Right renal cortex interstitium (tissue), 3 donors: ENCODE results near the gene MSMO1. TPM values are rescaled to one million over a fixed set of nuclear protein-coding genes. Genes with fewer than 3 reads are reported as not detected.
"Not testable (repeated sequence)": the region's sequence is repeated elsewhere in the genome, so short reads cannot be mapped to it uniquely, and the experiment has no call there.

ENCODE experiments used
- DNase-seq, 3 donors: peaks; one replicate each; pipeline ENCODE4 v3.0.0-alpha.2; 2013; ENCODE audit warnings: low read depth in 3 of 3, low spot score in 2 of 3
- polyA plus RNA-seq, 3 donors: library from polyadenylated mRNA; unstranded; fragments of 120-200 nt; gene quantifications; one replicate each; pipeline ENCODE4 v1.2.1, GENCODE V29; 2013; ENCODE audit not compliant: insufficient read length in 3 of 3

Gene MSMO1
- polyA plus RNA-seq, 3 donors, result 64.5 to 79.5 (median 68.0) TPM

DNA sequence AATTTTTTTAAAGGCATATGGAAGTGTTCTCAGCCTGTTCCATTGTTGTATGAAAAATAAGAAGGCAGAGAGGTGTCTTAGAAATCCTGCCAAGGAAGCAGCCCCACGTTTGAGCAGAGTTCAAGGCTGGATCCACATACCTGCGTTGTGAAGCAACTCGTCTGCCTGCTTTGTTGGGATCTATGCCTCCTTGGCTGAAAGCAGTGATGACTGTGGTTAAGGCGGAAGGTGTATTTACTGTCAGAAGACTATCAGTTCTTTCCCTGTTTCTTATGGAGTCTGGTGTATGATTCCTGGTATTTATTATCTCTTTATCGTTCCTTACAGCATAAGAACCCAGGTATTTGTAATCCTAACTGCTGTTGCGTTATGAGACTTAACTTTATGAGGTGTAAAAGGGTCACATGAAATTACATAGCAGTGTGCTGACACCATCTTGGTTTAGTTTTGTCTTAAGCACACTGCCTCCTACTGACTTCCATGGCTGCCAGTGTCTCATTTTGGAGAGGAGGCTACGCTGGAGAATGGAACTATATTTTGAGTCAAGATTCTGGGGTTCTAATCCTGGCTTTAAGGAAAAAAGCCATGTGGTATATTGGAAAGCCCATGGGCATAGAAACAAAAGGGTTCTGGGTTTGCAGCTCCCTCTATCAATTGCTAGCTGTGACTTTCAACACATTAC is 3.1 kb upstream of the MSMO1 start:
- DNase-seq, result no peak

DNA sequence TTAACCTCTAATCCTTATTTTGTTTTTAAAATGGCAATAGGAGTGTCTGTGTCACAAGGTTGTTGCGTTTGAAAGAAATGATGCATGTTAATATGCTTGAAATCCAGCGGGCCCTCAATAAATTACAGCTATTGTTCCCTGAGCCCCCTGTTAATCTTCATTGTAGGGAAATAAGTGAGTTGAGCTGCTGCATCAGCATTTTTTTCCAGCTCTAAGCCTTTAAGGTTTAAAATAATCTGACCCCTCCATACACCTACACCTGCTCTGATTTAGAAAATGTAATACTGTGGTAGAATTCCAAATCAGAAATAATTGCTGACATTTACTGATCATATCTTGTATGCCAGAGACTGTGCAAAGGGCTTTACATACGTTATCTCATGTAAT is 2.6 kb upstream of the MSMO1 start:
- no peak for DNase-seq

DNA sequence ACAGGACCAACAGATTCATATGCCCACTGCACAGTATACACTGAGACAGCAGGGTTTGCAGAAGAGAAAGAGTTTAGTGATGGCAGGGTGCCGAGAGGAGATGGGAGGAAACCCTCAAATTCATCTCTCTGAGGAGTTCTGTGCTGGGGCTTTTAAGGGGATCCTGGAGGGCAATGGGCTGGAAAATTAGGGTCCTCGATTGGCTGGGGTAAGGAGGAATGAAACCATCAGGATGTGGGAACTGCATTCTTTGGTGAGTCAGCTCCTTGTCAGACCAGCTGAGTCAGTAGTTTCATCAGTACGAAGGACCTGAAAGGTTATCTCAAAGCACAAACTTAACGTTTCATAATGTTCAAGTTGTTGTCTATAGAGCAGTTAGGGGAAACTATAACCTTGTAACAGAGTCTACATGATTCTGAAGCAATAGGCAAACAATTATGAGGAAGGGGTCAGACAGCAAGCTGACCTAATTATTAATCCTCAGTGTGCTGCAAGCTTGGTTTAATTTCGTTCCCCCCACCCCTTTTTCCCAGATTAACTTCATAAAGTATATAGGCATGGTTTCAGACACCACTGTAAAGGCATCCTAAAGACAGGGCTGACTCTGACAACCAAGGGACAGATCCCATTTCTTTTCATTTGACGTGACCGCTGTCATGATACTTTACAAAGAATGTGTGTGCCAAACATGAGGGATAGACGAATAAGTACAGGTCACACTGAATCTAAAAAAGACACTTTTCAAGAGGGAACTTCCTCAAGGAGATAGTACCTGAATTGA is 1.5 kb upstream of the MSMO1 start:
- DNase-seq, result no peak

DNA sequence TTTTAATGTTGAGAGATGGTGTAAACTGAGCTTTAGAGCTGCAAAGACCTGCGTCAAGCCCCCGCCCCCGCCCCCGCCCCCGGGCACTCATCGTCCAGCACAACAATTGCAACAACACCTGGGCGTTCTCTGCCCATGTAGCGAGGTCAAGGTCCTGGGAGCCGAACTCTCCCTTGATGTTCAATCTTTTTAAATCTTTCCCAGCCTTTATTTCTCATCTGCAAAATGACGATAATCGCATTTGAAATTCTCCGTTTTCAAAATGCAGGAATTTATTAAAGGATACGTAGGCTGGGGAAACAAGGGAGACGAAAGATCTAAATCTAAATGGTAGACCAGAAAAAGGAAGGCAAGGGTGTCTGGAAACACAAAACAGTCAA is 648 bp upstream of the MSMO1 start:
- DNase-seq, result peak in 2 of 3 donors; percentile 56 to 64

DNA sequence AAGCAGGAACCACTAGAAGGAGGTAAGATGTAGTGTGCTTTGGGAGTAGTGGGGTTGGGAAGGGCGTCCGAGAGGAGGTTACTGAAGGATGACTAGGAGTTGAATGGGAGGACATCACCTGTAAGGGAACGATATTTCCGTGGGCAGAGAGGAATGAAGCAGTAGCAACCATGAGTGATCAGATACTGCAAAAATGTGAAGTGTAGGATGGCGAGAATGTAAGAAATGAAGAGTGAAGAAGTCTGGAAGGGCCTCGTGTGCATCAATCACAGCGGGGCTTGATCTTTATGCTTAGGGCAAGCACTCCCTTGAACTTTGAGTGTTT is 594 bp downstream of the MSMO1 start:
- no peak for DNase-seq

DNA sequence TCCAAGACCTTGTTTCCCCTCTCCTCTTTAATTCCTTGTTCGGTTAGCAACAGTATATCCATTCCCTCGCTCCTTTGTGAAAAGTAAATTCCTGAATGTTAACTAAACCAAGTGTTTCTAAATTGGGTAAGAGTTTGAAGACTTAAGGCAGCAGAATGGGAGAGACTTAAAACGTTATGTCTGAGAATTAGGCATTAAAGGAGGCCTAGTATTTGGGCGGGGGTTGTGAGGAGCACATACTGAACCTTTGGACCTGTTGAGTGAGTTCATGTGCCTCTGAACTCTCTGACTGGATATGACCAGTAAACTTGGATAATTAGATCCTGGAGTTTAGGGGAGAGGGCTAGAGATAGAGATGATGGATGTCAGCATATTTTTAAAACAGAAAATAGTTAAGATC is 1.2 kb downstream of the MSMO1 start:
- DNase-seq, result no peak

DNA sequence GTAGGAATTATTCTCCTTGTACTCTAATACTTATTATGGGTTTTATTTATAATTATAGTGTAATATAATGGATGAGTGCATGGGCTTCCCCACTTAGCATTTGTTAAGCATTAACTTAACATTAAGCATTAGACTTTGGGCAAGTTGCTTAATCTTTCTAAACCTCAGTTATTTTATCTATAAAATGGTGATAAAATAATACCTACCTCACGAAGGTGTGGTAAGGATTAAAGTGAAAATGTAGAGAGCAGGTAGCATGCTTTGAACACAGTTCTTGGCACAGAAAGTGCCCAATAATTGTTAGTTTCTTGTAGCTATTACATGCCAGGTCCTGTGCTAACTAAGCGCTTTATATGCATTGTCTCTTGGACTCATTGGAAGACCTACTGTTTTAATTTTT is 2.6 kb downstream of the MSMO1 start:
- no peak for DNase-seq

DNA sequence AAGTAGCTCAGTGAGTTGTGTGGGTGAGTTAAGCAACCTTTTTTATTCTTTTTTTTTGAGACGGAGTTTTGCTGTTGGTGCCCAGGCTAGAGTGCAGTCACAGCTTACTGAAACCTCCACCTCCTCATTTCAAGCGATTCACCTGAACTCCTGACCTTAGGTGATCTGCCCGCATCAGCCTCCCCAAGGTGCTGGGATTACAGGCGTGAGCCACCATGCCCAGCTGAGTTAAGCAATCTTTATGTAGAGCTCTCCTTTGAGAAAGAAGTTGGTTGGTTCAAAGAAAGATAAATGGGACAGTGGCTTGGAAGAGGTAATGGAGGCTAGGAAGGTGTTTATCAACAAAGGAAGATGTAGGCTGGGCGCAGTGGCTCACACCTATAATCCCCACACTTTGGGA is 3.2 kb downstream of the MSMO1 start:
- no peak for DNase-seq

DNA sequence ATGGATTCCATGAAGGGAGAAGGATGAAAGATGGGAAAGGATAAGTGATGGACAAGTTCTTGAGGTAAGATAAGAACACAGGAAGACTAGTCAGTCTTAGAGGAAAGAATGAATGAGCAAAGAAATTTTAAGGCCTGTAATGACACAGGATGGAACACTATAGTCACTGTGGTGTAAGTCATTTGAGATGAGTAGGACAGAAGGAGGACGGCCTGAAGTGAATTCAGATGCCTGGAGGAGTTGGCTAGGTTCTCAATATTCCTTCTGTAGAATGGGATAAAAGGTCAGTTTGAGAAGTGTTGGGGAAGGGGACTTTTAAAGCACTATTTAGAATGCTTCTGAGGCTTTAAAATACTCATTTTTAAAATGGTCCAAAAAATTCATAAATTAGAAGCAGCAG is 3.9 kb downstream of the MSMO1 start:
- DNase-seq, result no peak

DNA sequence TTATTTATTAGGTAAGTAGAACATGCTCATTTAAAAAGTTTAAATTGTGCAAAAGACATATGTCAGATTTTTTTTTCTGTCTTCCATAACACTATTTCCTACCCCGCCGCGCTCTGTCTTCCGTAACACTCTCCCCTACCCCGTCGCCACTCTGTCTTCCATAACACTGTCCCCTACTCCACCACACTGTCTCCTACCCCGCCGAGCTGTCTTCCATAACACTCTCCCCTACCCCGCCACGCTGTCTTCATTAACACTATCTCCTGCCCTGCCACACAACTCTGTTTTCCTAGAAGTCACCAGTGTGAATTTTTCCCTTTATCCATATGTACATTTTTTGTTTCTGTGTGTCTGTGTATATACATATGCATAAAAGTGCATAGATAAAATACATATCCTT is 4.4 kb downstream of the MSMO1 start:
- no peak for DNase-seq

DNA sequence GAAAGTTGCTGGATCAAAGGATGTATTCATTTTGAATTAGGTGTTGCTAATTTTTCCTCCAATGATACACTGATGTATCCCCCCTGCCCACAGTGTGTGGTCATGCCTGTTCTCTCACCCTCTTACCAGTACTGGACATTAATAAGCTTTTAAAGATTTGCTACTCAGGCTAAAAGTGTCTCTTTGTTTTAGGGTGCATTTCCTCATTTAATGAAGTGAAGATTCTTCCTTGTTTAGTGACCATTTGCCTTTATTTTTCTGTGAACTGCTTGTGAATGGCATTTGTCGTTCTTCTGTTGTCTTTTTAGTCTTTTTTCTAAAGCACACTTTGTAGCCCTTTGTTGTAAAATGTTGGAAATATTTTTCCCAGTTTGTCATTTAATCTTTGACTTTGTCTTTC is 5.0 kb downstream of the MSMO1 start:
- no peak for DNase-seq

DNA sequence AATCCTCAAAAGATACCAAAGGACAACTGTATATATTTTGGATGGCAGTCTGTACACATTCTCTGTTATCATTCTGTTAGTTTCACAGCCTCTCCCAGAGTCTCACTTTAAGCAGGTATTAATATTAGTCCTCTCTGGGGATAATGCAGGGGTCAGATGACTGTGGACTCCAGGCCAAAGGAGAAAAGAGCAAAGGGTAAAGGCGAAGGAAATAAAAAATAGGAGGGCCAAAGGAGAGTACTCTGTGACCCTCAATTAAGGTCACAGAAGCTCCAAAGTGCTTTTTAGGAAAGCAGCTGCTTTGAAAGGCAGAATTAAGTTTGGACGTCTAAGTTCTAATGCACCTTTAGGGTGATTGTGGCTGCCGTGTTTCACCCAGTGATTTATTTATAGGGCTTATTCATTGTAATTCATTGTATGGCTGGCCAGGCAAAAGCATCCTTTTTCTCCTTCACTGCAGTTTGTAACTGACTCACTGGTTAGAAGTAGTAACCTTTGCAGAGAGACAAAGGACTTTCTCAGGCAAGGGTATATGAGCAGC is 7.8 kb downstream of the MSMO1 start:
- DNase-seq, result no peak

DNA sequence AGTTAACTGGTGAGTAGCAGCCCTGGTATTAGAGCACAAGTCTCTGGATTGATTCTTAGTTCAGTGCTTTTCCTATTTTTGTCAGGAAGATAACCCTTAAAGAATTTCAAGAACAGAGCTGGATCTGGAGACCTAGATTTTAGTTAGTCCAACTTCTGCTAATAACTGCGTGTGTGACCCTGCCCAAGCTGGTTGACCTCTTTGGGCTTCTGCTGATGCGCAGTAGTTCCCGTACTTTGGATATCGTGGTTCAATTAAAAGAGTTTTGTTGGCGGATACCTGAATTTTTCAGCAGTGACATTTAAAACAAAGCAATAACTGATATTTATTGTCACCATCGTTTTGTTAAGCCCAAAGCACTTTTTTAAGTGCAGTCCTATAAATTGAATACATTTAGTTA is 9.3 kb downstream of the MSMO1 start:
- no peak for DNase-seq

DNA sequence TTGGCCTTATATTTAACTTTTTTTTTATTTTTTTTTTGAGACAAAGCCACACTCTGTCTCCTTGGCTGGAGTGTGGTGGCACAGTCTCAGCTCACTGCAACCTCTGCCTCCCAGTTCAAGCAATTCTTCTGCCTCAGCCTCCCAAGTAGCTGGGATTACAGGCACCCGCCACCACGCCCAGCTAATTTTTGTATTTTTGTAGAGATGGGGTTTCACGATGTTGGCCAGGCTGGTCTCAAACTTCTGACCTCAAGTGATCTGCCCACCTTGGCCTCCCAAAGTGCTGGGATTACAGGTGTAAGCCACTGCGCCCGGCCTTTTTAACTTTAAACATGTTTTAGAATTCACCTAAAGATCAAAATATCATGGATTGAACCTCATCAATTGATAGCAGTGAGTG is 14.9 kb downstream of the MSMO1 start:
- DNase-seq, result not testable (repeated sequence)

DNA sequence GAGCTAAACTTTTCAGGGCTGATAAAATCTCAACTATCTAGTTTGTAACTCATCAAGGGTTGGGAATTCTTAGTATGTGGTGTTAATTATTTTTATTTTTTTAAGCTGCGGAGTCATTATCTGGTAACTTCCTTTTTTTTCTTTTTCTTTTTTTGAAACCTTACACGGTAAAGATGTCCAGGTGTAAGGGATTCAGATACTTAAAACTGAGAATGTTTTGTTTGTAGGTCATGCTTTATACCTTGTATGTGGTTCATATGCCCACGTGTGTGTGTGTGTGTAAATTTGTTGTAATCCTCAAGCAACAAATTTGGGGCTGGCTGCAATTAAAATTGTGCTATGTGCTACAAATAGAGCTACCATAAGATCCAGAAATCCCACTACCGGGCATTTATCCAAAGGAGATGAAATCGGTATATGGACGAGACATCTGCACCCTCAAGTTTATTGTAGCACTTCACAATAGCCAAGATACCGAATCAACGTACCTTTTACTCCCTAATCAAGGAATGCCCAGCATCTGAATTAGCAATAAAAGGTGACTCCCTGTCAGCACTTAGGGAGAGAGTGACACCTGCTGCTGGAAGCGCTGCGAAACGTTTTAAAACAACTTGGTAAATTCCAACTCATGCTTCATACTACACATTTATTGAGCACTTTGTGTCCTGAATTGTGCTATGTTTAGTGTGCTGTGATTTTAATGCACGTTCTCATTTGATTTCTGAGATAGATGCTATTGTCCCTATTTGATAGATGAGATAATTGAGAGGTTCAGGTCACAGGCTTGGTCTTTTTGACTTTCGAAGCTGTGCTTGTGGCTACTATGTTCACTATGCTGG is 16.1 kb downstream of the MSMO1 start:
- no peak for DNase-seq

DNA sequence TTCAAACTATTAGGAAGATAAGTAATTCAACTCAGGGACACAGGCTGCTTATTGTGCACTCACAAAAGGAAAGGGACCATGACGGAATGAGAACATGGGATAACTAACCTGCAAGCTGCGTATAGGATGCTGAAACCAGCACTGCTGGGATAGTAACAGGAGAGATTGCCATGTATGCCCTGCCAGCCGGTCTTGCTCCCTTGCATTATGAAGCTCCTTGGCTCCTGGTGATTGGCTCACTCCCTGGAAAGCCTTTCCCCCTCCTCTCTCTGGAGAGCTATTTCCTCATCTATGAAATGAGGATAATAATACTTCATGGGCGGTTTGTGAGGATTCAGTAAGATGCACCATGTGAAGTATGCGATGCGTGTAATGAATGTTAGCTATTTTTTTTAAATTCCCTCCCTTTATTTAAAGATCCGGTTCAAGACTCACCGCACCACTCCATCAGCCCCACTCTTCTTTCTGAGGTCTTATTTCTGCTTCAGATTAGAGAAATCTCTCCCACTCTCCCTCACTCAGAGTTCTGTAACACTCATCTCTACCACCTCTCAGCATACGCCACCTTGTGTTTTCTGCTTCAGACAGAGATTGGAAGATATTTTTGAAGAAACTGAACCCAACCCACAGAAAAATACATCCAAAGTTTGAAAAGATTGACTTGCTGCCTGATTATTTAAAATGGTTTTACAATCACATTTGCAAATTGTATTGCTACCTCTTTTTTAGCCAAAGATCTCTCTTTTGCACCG is 18.4 kb downstream of the MSMO1 start:
- no peak for DNase-seq

DNA sequence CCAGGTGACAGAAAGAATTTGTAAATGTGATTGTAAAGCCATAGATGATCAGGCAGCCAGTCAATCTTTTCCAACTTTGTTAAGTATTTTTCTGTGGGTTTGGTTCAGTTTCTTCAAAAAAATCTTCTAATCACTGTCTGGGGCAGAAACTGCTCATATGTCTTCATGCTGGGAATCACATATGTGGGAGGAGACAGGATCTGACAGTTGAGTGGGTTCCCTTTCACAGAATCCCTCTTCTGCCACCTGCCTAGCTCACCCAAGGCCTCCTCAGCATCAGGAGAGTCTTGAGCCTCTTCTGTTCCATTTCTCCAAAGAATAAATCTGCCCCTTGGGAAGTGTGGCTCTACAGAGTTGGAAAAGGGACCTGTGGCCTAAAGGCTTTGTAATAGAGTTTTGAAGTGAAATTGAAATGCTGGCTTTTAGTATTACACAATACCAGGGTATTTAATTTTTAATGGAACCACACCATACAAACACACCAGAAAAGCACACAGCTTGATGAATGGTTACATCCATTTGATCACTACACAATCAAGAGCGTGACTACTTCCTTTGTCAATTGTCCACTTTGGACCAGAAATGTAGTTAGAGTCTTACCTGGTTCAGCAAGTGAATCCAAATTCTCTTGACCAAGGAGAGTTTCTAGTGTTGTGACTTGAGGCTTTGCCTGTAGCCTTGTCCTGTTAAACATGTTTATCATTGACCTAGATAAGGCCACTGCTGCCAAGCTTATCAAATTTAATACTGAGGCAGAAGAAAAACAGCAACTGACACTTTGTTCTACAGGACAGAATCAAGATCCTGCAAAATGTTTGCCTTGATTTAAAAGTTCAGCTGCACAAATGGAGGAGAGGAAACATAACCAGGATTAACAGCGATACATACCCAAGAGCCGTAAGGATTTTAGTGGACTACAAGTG is 20.4 kb downstream of the MSMO1 start:
- DNase-seq, result no peak

DNA sequence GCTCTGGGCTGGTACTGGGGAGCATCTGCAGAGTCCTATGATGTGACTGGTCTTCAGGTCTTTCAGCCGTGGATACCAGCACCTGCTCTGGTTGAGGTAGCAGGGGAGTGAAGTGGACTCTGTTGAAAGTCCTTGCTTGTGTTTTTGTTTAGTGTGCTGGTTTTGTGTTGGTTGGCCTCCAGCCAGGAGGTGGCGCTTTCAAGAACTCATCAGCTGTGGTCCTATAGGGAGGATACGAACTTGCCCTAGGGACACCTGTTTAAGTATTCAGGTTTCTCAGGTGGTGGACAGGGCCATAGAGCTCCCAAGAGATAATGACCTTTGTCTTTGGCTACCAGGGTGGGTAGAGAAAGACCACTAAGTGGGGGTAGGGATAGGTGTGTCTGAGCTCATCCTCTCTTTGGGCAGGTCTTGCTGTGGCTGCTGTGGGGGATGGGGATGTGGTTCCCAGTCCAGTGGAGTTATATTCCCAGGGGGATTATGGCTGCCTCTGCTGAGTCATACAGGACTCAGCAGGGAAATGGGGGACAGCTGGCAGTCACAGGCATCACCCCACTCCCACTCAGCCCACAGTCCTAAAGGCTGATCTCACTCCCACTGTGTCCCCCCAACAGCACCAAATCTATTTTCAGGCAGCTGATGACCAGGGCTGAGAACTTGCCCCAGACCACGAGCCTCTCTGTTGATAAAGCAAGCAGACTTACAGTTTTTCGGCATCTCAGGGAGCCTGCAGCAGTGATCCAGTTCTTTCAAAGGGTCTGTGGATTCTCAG is 24.1 kb downstream of the MSMO1 start:
- DNase-seq, result no peak

DNA sequence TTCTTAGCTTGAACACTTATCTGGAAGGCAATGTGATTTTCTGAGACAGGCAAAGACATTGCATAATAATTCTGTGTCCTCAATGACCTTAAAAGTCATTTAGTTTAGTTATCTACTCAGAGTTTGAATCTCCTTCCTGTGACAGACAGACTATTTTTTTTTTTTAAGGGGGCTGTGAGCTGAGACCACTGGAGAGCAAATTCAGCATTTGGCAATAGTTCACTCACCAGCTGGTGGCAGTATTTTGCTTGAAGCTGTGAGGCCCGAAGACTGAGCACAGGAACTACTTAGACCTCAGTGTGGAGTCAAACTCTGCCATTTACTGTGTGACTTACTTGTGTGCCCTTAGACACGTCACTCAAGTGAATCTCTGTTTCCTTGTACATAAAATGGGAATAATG is 28.4 kb downstream of the MSMO1 start:
- peak in 1 of 3 donors; percentile 17 for DNase-seq
